HepG2 (cell line): ENCODE data around the gene PRMT7. TPM values are rescaled to one million over a fixed set of nuclear protein-coding genes. Genes with fewer than 3 reads are reported as not detected.
A peak's percentile ranks its signal among the peaks of the same experiment; 100 is the strongest.

ENCODE experiments used
- PLRG1 ChIP-seq: fragments of 450-650 bp; conservative IDR thresholded peaks from 2 replicates; pipeline ENCODE4 v1.6.1; 2016
- SP1 ChIP-seq, 2 experiments: fragments of 450-650 bp in 1 of 2; sonication (generic) in 1 of 2; formaldehyde crosslinking in 1 of 2; IDR thresholded peaks; 2 replicates each; pipeline versions ENCODE4 v1.4.0 to v1.6.1; 2016 to 2020; ENCODE audit warnings: missing genetic modification reagents in 1 of 2
- TCF7 ChIP-seq: sonication (generic); IDR thresholded peaks from 2 replicates; pipeline ENCODE4 v1.6.1; 2016; ENCODE audit warnings: antibody characterized with exemption, low read depth
- ZFYVE20 ChIP-seq: sonication (generic); formaldehyde crosslinking; IDR thresholded peaks from 2 replicates; pipeline ENCODE4 v1.8.0; 2023; ENCODE audit warnings: low read depth, mild to moderate bottlenecking, moderate library complexity, missing genetic modification reagents, borderline replicate concordance
- ZNF441 ChIP-seq: sonication (generic); formaldehyde crosslinking; IDR thresholded peaks from 2 replicates; pipeline ENCODE4 v1.7.0; 2021; ENCODE audit warnings: missing genetic modification reagents, borderline replicate concordance
- ZNF549 ChIP-seq: sonication (generic); formaldehyde crosslinking; IDR thresholded peaks from 2 replicates; pipeline ENCODE4 v1.5.0; 2020; ENCODE audit warnings: missing genetic modification reagents
- ZNF570 ChIP-seq: sonication (generic); formaldehyde crosslinking; IDR thresholded peaks from 2 replicates; pipeline ENCODE4 v1.4.0; 2020; ENCODE audit warnings: mild to moderate bottlenecking, missing genetic modification reagents, borderline replicate concordance
- ZNF777 ChIP-seq: sonication (generic); formaldehyde crosslinking; IDR thresholded peaks from 2 replicates; pipeline ENCODE4 v1.4.0; 2020; ENCODE audit warnings: missing genetic modification reagents
- polyA plus RNA-seq, 8 experiments: library from polyadenylated mRNA; depleted of rRNA in 3 of 8; stranded (reverse) in 7 of 8; unstranded in 1 of 8; fragments of >200 nt; fragmentation: Illumina TruSeq in 4 of 8; extraction: Trizol in 4 of 8; gene quantifications; 2 replicates each; pipeline versions ENCODE4 v1.2.1 to v1.2.3, GENCODE V29; 2011 to 2016; ENCODE audit warnings: low read depth in 4 of 8, missing spikeins in 1 of 8, mixed read lengths in 1 of 8; ENCODE audit not compliant: insufficient read depth in 1 of 8
- total RNA-seq, 5 experiments: library from RNA; depleted of rRNA; stranded (reverse); fragments of >200 nt; fragmentation: Illumina TruSeq; extraction: Trizol; gene quantifications; 2 replicates each; pipeline ENCODE4 v1.2.3, GENCODE V29; 2016; ENCODE audit warnings: low read depth in 1 of 5
- TF ChIP-seq, protein P1 (sequence below): IDR thresholded peaks from 2 replicates; pipeline ENCODE4 v1.6.1; 2018; ENCODE audit warnings: missing genetic modification reagents
- TF ChIP-seq, protein P2 (sequence below): sonication (generic); formaldehyde crosslinking; IDR thresholded peaks from 2 replicates; pipeline ENCODE4 v1.5.1; 2020; ENCODE audit warnings: mild to moderate bottlenecking, missing genetic modification reagents, borderline replicate concordance
- TF ChIP-seq, protein P3 (sequence below), 2 experiments: sonication (generic) in 1 of 2; formaldehyde crosslinking in 1 of 2; IDR thresholded peaks; 2 replicates each; pipeline versions ENCODE4 v1.4.0 to v1.6.1; 2018 to 2020; ENCODE audit warnings: missing genetic modification reagents in 2 of 2, borderline replicate concordance in 1 of 2, low read depth in 1 of 2, mild to moderate bottlenecking in 1 of 2, missing biosample characterization in 1 of 2
- TF ChIP-seq, protein P4 (sequence below): fragments of 450-650 bp; IDR thresholded peaks from 2 replicates; pipeline ENCODE4 v1.6.1; 2017

PRMT7 gene
- total and polyA plus RNA-seq, 2 of the 13 experiments (the other 11 are each of a cell fraction or from before 2014, with no cell fraction given), result 47.5 to 55.0 TPM

DNA sequence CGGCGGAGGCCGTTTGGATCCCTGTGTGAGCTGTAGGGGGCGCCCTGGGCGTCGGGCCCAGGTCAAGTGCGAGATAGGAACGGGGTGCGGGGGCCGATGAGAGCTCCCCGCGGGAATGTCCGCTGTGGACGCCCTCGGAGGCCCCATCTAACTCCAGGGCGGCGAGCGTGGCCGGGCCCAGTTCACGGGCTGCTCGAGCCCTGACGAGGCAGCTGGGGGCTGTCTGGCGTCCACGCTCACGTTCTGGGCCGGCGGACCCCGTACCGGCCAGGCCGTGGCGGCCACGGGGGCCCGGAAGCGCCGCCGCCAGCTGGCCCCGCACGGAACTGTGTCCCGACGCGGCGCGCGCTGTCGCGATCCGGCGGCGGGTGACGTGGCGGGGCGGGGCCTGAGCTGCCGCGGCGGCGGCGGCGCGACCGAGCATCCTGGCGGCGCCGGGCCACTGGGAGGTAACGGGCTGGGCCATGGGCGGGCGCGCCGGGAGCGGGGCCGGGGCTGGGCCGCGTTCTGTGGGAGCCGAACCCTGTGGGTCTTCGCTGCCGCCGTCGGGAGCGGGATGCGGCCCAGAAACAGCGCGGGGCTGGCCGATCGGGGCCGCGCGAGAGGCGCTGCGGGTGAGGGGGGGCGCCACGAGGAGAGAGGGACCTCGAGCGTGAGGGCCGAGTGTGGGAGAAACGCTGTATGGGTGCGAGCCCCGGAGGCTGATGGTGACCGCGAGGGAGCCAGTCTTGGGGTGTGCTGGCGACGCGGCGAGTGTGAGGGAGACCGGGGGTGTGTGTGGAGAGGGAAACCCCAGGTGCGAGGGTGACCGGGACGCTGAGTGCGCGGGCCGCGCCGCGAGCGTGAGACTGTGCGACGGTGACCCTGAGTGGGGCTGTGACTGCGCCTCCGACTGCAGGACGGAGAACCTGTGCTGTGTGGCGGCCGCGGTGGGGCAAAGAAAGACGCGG is 46.4 kb upstream of the PRMT7 start, which contains the start of gene SLC7A6 (continued):
- TF ChIP-seq ZNF441 (CRISPR knock-in tag) (no peak), SP1 (IDR thresholded peaks at IDR 0.05) (no peak; the same call in 1 of the 2 replicates), SP1 (CRISPR knock-in tag; IDR thresholded peaks at IDR 0.05) (peak; percentile 57; the same call in 1 of the 2 replicates), ZNF549 (CRISPR knock-in tag) (peak; percentile 83; the same call in 1 of the 2 replicates), ZFYVE20 (0 out of 2 replicates have a peak, but pooled peaks have one; percentile 82), TCF7 (no peak; the same call in 1 of the 2 replicates), PLRG1 (no peak), ZNF777 (CRISPR knock-in tag) (peak; percentile 63), ZNF570 (CRISPR knock-in tag) (0 out of 2 replicates have a peak, but pooled peaks have one; percentile 28)
- TF ChIP-seq, protein P1, sequence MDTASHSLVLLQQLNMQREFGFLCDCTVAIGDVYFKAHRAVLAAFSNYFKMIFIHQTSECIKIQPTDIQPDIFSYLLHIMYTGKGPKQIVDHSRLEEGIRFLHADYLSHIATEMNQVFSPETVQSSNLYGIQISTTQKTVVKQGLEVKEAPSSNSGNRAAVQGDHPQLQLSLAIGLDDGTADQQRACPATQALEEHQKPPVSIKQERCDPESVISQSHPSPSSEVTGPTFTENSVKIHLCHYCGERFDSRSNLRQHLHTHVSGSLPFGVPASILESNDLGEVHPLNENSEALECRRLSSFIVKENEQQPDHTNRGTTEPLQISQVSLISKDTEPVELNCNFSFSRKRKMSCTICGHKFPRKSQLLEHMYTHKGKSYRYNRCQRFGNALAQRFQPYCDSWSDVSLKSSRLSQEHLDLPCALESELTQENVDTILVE, result no peak
- TF ChIP-seq, protein P2, sequence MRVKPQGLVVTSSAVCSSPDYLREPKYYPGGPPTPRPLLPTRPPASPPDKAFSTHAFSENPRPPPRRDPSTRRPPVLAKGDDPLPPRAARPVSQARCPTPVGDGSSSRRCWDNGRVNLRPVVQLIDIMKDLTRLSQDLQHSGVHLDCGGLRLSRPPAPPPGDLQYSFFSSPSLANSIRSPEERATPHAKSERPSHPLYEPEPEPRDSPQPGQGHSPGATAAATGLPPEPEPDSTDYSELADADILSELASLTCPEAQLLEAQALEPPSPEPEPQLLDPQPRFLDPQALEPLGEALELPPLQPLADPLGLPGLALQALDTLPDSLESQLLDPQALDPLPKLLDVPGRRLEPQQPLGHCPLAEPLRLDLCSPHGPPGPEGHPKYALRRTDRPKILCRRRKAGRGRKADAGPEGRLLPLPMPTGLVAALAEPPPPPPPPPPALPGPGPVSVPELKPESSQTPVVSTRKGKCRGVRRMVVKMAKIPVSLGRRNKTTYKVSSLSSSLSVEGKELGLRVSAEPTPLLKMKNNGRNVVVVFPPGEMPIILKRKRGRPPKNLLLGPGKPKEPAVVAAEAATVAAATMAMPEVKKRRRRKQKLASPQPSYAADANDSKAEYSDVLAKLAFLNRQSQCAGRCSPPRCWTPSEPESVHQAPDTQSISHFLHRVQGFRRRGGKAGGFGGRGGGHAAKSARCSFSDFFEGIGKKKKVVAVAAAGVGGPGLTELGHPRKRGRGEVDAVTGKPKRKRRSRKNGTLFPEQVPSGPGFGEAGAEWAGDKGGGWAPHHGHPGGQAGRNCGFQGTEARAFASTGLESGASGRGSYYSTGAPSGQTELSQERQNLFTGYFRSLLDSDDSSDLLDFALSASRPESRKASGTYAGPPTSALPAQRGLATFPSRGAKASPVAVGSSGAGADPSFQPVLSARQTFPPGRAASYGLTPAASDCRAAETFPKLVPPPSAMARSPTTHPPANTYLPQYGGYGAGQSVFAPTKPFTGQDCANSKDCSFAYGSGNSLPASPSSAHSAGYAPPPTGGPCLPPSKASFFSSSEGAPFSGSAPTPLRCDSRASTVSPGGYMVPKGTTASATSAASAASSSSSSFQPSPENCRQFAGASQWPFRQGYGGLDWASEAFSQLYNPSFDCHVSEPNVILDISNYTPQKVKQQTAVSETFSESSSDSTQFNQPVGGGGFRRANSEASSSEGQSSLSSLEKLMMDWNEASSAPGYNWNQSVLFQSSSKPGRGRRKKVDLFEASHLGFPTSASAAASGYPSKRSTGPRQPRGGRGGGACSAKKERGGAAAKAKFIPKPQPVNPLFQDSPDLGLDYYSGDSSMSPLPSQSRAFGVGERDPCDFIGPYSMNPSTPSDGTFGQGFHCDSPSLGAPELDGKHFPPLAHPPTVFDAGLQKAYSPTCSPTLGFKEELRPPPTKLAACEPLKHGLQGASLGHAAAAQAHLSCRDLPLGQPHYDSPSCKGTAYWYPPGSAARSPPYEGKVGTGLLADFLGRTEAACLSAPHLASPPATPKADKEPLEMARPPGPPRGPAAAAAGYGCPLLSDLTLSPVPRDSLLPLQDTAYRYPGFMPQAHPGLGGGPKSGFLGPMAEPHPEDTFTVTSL (CRISPR knock-in tag), result no peak
- TF ChIP-seq, protein P3, sequence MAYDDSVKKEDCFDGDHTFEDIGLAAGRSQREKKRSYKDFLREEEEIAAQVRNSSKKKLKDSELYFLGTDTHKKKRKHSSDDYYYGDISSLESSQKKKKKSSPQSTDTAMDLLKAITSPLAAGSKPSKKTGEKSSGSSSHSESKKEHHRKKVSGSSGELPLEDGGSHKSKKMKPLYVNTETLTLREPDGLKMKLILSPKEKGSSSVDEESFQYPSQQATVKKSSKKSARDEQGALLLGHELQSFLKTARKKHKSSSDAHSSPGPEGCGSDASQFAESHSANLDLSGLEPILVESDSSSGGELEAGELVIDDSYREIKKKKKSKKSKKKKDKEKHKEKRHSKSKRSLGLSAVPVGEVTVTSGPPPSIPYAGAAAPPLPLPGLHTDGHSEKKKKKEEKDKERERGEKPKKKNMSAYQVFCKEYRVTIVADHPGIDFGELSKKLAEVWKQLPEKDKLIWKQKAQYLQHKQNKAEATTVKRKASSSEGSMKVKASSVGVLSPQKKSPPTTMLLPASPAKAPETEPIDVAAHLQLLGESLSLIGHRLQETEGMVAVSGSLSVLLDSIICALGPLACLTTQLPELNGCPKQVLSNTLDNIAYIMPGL (CRISPR knock-in tag; IDR thresholded peaks at IDR 0.05; ENCODE audit: borderline replicate concordance in 1 of 2, low read depth in 1 of 2), result peak; percentile 96 to 99
- TF ChIP-seq, protein P4, sequence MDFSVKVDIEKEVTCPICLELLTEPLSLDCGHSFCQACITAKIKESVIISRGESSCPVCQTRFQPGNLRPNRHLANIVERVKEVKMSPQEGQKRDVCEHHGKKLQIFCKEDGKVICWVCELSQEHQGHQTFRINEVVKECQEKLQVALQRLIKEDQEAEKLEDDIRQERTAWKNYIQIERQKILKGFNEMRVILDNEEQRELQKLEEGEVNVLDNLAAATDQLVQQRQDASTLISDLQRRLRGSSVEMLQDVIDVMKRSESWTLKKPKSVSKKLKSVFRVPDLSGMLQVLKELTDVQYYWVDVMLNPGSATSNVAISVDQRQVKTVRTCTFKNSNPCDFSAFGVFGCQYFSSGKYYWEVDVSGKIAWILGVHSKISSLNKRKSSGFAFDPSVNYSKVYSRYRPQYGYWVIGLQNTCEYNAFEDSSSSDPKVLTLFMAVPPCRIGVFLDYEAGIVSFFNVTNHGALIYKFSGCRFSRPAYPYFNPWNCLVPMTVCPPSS, result no peak
